K562 (cell line): ENCODE data around the gene MRPL40. TPM values are rescaled to one million over a fixed set of nuclear protein-coding genes. Genes with fewer than 3 reads are reported as not detected.
A peak's percentile ranks its signal among the peaks of the same experiment; 100 is the strongest.

Experiments used
- FOSL1 ChIP-seq: fragments of 200-800 bp; sonication (Bioruptor generic); conservative IDR thresholded peaks from 2 replicates; pipeline ENCODE4 v1.6.1; 2016; ENCODE audit warnings: missing genetic modification characterization, missing compliant biosample characterization
- HMGN3 ChIP-seq: IDR thresholded peaks from 2 replicates; pipeline ENCODE4 v1.6.1; 2011; ENCODE audit warnings: borderline replicate concordance, low read depth, mild to moderate bottlenecking, mixed read lengths, low read length; ENCODE audit not compliant: insufficient read length; ENCODE audit errors: extremely low read depth
- RBBP5 ChIP-seq: fragments of 200-600 bp; sonication (generic); IDR thresholded peaks from 2 replicates; pipeline ENCODE4 v1.6.1; 2012; ENCODE audit warnings: borderline replicate concordance, mild to moderate bottlenecking, low read length, control low read depth, inconsistent platforms; ENCODE audit not compliant: insufficient read depth, poor library complexity, severe bottlenecking
- SMAD3 ChIP-seq: fragments of 450-650 bp; formaldehyde crosslinking; conservative IDR thresholded peaks from 2 replicates; pipeline ENCODE4 v1.4.0; 2020; ENCODE audit warnings: mild to moderate bottlenecking
- ZEB2 ChIP-seq: fragments of 450-650 bp; IDR thresholded peaks from 2 replicates; pipeline ENCODE4 v1.6.1; 2016
- ZNF311 ChIP-seq: fragments of 250-450 bp; sonication (Bioruptor Pico); IDR thresholded peaks from 2 replicates; pipeline ENCODE4 v1.4.0; 2020; ENCODE audit warnings: mild to moderate bottlenecking, moderate library complexity
- ZNF707 ChIP-seq: fragments of 250-450 bp; sonication (Bioruptor Pico); conservative IDR thresholded peaks from 2 replicates; pipeline ENCODE4 v1.8.0; 2022; ENCODE audit warnings: inconsistent platforms, mild to moderate bottlenecking, moderate library complexity
- polyA plus RNA-seq, 8 experiments: library from polyadenylated mRNA; depleted of rRNA in 4 of 8; stranded (reverse) in 5 of 8; unstranded in 3 of 8; fragments of >200 nt; fragmentation: Nextera tagmentation in 2 of 8; fragmentation: Illumina TruSeq in 1 of 8; extraction: Ambion mirVana in 2 of 8; extraction: Trizol in 1 of 8; gene quantifications; 2 replicates each; pipeline versions ENCODE4 v1.2.1 to v1.2.3, GENCODE V29; 2011 to 2014; ENCODE audit warnings: inconsistent platforms in 1 of 8, missing spikeins in 1 of 8
- total RNA-seq, 7 experiments: library from RNA; depleted of rRNA in 6 of 7; stranded (reverse); fragments of >200 nt in 6 of 7; fragmentation: Illumina TruSeq in 2 of 7; extraction: Trizol in 2 of 7; gene quantifications; 2 replicates each; pipeline versions ENCODE4 v1.2.1 to v1.2.3, GENCODE V29; 2011 to 2021; ENCODE audit warnings: low replicate concordance in 1 of 7
- TF ChIP-seq, protein P1 (sequence below), 2 experiments: fragments of 200-800 bp in 1 of 2; sonication (Bioruptor generic) in 1 of 2; sonication (generic) in 1 of 2; formaldehyde crosslinking in 1 of 2; IDR thresholded peaks in 1 of 2; conservative IDR thresholded peaks in 1 of 2; 2 replicates each; pipeline versions ENCODE4 v1.5.0 to v1.6.1; 2016 to 2020; ENCODE audit warnings: missing compliant biosample characterization in 1 of 2, missing genetic modification characterization in 1 of 2, missing genetic modification reagents in 1 of 2
- TF ChIP-seq, protein P2 (sequence below): fragments of 450-650 bp; IDR thresholded peaks from 2 replicates; pipeline ENCODE4 v1.6.1; 2014; ENCODE audit warnings: low read depth, mild to moderate bottlenecking, moderate library complexity, borderline replicate concordance
- TF ChIP-seq, protein P3 (sequence below): fragments of 450-650 bp; IDR thresholded peaks from 2 replicates; pipeline ENCODE4 v1.6.1; 2016; ENCODE audit warnings: missing biosample characterization, missing genetic modification characterization
- TF ChIP-seq, protein P4 (sequence below): sonication (generic); formaldehyde crosslinking; IDR thresholded peaks from 2 replicates; pipeline ENCODE4 v1.8.1; 2023; ENCODE audit warnings: missing genetic modification reagents, mild to moderate bottlenecking, borderline replicate concordance
- TF ChIP-seq, protein P5 (sequence below): sonication (generic); formaldehyde crosslinking; IDR thresholded peaks from 2 replicates; pipeline ENCODE4 v1.5.0; 2020; ENCODE audit warnings: missing genetic modification reagents
- TF ChIP-seq, protein P6 (sequence below): fragments of 450-650 bp; formaldehyde crosslinking; IDR thresholded peaks from 2 replicates; pipeline ENCODE4 v1.4.0; 2020; ENCODE audit warnings: mild to moderate bottlenecking, moderate library complexity

Gene MRPL40
- total and polyA plus RNA-seq, 9 of the 15 experiments (the other 6 are each of a cell fraction or from before 2014, with no cell fraction given) = 132 to 652 (median 208) TPM

DNA sequence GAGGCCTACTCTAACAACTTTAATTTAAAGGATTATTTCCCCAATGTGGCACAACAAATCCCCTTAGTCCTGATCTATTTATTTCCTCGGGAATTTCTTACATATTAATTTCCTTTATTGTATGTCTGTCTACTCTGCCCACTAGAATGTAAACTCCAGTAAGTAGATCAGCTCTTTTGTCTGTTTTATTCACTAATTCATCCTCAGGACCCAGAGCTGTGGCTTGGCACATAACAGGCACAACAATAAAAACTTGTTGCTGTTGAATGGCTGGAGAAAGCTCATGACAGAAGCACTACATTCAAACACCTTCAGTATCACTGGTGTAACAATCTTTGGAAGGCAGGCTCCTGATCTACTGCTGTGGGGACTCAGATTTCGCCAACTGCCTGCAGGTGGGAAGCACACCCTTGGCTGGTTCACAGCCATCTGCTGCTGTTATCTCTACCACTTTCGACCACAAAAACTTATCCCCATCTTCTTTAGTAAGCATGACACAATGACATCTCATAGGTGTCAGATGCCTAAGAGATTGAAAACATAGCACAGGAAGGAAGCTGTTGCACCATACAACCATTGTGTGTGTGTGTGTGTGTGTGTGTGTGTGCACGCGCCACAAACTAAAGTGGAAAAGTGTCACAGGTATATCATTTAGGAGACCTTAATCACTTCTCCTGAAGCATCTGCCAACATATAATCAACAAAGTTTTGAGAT, 12.7 kb upstream of the MRPL40 start (continued):
- TF ChIP-seq, protein P1, sequence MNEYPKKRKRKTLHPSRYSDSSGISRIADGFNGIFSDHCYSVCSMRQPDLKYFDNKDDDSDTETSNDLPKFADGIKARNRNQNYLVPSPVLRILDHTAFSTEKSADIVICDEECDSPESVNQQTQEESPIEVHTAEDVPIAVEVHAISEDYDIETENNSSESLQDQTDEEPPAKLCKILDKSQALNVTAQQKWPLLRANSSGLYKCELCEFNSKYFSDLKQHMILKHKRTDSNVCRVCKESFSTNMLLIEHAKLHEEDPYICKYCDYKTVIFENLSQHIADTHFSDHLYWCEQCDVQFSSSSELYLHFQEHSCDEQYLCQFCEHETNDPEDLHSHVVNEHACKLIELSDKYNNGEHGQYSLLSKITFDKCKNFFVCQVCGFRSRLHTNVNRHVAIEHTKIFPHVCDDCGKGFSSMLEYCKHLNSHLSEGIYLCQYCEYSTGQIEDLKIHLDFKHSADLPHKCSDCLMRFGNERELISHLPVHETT (CRISPR knock-in tag; conservative IDR thresholded peaks at IDR 0.05 in 1 of 2, IDR thresholded peaks at IDR 0.05 in 1 of 2) = peak in 1 of 2 experiments; percentile 97; a peak in 2 of 4 replicates
- TF ChIP-seq HMGN3 (no peak), ZNF311 (peak; percentile 83), FOSL1 (peak; percentile 41; the same call in 1 of the 2 replicates), ZNF707 (no peak; the same call in 1 of the 2 replicates), SMAD3 (CRISPR knock-in tag) (peak; percentile 86), ZEB2 (peak; percentile 97), RBBP5 (peak; percentile 78)
- TF ChIP-seq, protein P2, sequence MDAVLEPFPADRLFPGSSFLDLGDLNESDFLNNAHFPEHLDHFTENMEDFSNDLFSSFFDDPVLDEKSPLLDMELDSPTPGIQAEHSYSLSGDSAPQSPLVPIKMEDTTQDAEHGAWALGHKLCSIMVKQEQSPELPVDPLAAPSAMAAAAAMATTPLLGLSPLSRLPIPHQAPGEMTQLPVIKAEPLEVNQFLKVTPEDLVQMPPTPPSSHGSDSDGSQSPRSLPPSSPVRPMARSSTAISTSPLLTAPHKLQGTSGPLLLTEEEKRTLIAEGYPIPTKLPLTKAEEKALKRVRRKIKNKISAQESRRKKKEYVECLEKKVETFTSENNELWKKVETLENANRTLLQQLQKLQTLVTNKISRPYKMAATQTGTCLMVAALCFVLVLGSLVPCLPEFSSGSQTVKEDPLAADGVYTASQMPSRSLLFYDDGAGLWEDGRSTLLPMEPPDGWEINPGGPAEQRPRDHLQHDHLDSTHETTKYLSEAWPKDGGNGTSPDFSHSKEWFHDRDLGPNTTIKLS = peak; percentile 69
- TF ChIP-seq, protein P3, sequence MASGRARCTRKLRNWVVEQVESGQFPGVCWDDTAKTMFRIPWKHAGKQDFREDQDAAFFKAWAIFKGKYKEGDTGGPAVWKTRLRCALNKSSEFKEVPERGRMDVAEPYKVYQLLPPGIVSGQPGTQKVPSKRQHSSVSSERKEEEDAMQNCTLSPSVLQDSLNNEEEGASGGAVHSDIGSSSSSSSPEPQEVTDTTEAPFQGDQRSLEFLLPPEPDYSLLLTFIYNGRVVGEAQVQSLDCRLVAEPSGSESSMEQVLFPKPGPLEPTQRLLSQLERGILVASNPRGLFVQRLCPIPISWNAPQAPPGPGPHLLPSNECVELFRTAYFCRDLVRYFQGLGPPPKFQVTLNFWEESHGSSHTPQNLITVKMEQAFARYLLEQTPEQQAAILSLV (tag) = peak; percentile 86
- TF ChIP-seq, protein P4, sequence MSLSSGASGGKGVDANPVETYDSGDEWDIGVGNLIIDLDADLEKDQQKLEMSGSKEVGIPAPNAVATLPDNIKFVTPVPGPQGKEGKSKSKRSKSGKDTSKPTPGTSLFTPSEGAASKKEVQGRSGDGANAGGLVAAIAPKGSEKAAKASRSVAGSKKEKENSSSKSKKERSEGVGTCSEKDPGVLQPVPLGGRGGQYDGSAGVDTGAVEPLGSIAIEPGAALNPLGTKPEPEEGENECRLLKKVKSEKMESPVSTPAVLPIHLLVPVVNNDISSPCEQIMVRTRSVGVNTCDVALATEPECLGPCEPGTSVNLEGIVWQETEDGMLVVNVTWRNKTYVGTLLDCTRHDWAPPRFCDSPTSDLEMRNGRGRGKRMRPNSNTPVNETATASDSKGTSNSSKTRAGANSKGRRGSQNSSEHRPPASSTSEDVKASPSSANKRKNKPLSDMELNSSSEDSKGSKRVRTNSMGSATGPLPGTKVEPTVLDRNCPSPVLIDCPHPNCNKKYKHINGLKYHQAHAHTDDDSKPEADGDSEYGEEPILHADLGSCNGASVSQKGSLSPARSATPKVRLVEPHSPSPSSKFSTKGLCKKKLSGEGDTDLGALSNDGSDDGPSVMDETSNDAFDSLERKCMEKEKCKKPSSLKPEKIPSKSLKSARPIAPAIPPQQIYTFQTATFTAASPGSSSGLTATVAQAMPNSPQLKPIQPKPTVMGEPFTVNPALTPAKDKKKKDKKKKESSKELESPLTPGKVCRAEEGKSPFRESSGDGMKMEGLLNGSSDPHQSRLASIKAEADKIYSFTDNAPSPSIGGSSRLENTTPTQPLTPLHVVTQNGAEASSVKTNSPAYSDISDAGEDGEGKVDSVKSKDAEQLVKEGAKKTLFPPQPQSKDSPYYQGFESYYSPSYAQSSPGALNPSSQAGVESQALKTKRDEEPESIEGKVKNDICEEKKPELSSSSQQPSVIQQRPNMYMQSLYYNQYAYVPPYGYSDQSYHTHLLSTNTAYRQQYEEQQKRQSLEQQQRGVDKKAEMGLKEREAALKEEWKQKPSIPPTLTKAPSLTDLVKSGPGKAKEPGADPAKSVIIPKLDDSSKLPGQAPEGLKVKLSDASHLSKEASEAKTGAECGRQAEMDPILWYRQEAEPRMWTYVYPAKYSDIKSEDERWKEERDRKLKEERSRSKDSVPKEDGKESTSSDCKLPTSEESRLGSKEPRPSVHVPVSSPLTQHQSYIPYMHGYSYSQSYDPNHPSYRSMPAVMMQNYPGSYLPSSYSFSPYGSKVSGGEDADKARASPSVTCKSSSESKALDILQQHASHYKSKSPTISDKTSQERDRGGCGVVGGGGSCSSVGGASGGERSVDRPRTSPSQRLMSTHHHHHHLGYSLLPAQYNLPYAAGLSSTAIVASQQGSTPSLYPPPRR (CRISPR knock-in tag) = peak; percentile 38
- TF ChIP-seq, protein P5, sequence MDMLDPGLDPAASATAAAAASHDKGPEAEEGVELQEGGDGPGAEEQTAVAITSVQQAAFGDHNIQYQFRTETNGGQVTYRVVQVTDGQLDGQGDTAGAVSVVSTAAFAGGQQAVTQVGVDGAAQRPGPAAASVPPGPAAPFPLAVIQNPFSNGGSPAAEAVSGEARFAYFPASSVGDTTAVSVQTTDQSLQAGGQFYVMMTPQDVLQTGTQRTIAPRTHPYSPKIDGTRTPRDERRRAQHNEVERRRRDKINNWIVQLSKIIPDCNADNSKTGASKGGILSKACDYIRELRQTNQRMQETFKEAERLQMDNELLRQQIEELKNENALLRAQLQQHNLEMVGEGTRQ (CRISPR knock-in tag) = no peak
- TF ChIP-seq, protein P6, sequence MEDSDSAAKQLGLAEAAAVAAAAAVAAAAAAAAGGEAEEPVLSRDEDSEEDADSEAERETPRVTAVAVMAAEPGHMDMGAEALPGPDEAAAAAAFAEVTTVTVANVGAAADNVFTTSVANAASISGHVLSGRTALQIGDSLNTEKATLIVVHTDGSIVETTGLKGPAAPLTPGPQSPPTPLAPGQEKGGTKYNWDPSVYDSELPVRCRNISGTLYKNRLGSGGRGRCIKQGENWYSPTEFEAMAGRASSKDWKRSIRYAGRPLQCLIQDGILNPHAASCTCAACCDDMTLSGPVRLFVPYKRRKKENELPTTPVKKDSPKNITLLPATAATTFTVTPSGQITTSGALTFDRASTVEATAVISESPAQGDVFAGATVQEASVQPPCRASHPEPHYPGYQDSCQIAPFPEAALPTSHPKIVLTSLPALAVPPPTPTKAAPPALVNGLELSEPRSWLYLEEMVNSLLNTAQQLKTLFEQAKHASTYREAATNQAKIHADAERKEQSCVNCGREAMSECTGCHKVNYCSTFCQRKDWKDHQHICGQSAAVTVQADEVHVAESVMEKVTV = peak; percentile 32; the same call in 1 of the 2 replicates
